ENCODE measurements around the gene OSTM1.
"Not testable (repeated sequence)": the region's sequence is repeated elsewhere in the genome, so short reads cannot be mapped to it uniquely, and the experiment has no call there.

OSTM1 gene

DNA sequence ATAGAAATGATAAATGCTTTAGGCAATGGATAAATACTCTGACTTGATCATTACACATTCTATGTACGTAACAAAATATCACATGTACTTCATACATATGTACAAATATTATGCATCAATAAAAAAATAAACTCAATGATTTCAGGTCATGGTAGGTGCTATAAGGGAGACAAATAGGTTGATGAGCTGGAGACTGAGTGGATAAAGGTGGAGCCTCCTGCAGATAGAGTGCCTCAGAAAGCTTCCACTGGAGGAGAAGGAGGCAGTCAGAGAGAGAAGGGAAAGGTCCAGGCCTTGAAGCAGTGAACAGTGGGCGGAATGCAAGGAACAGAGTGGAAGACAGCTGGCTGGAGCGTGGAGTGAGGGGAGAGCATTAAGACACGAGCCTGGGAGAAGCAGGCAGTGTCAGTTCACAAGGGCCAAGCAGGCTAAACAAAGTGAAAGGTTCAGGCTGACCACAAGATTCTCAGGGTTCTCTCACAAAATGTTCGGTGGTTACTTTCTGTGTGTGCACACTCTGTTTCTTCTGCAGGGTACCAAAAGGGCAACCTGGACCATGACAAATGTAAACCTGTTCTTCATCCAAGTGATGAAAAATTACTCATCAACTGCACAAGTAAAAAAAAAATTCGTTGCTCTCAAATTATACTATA is 60.6 kb downstream of the OSTM1 start:
- DNase-seq, result no peak

GRCh38 chr6:108009894-108010293 is 64.6 kb downstream of the OSTM1 start:
- no peak for DNase-seq

DNA sequence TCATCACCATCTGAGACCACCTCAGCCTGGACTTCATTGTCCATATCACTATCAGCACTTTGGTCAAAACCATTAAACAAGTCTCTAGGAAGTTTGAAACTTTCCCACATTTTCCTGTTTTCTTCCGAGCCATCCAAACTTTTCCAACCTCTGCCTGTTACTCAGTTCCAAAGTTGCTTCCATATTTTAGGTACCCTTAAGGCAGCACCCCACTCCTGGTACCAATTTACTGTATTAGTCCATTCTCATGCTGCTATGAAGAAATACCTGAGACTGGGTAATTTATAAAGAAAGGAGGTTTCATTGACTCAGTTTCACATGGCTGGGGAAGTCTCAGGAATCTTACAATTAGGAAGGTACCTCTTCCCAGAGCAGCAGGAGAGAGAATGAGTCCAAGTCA is 65.3 kb downstream of the OSTM1 start:
- not testable (repeated sequence) for DNase-seq

GRCh38 chr6:108008363-108008762 is 66.2 kb downstream of the OSTM1 start:
- no peak for DNase-seq

- no peak for DNase-seq
Observed at GRCh38 chr6:108005961-108006360, 68.6 kb downstream of the OSTM1 start.

DNA sequence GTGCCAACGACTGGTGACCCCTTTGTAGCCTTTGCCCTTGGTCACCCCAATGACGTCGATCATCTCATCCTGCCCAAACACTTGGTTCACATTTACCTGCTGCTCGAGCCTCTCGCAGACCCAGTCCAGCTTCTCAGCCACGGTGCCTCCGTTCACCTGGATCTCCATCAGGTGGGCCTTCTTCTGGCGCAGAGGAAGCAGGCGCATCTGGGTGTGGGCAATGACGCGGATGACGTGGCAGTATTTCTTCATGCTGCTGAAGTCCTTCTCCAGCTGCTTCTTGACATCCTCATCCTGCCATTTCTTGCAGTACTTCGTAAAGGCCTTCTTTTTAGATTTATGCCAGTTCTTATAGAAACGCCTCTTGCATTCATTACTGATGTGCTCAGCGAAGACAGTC is 69.7 kb downstream of the OSTM1 start:
- no peak for DNase-seq

DNA sequence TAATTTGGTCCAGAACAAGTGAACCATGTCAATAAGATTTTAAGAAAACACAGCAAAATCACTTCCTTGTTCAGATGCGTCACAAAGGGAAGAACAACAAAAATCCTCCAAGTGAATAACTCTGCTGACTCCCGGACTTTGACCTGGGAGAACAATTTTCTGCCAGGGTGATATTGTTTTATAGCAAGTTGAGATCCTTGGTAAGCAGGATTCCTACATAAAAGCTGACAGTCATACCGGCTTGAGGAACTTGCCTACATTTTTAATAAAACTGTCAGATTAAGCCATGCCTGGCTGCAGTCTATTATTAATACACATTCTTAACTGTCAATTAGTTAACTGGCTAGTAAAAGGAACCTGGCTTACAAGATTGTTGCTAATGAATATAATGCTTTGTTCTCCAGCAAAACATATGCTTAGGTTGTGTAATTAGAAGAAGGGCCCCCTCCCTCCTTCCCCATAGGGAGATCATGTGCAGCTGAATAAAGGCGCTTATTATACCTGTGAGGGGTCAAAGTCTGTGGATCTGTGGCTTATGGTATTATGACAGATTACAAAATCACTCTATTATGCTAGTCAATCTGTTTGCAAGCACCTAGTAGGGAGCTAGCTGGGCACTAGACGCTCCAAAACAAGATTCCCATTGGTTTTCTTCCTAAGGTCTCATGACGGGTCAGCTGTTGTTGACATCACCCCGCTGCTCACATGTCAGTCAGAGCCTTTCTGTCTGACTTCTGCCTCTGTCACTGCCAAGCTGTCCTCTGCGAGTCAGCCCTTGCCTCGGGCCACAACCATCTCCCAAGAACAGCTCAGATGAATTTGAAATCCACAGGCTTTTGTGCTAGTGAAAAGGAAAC is 71.9 kb downstream of the OSTM1 start:
- peak; percentile 3 to 63 for DNase-seq

DNA sequence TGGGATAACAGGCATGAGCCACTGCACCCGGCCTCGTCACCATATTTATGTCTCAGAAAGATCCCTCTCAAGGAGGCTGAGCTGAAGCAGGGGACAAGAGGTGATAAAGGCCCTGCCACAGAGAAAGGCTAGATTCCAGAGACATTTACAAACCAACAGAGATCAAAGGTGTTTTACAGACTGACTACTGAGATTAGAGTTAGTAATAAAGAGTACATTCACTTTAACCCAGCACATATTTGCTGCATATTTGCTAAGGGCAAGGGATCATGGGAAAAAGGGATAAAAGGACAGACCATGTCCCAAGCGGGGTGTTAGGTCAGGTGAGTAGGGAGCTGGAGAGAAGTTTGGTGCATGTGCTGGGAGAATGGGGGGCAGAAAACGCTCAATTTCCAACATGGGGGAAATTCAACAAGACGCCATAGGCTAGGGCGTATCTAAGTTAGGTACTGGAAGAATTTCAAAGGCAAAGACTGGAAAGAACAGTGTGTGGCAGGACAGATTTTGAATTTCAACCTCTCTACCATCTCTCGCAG is 72.8 kb downstream of the OSTM1 start:
- no peak for DNase-seq

GRCh38 chr6:108000259-108000658 is 74.3 kb downstream of the OSTM1 start:
- DNase-seq, result not testable (repeated sequence)

DNA sequence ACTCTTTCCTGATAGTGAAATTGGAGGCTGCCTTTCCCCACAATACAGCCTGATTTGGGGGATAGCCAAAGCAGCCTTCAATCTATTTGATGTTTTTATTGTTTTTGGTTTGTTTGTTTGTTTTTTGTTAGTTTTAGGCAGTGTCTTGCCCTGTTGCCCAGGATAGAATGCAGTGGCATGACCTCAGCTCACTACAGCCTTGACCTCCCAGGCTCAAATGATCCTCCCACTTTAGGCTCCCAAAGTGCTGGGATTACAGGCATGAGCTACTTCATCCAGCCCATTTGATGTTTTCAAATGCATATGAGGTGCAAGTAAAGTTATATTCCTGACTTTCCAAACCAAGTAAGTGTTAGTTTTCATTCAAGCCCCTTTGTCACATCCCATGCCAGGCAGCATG is 75.2 kb downstream of the OSTM1 start:
- no peak for DNase-seq

DNA sequence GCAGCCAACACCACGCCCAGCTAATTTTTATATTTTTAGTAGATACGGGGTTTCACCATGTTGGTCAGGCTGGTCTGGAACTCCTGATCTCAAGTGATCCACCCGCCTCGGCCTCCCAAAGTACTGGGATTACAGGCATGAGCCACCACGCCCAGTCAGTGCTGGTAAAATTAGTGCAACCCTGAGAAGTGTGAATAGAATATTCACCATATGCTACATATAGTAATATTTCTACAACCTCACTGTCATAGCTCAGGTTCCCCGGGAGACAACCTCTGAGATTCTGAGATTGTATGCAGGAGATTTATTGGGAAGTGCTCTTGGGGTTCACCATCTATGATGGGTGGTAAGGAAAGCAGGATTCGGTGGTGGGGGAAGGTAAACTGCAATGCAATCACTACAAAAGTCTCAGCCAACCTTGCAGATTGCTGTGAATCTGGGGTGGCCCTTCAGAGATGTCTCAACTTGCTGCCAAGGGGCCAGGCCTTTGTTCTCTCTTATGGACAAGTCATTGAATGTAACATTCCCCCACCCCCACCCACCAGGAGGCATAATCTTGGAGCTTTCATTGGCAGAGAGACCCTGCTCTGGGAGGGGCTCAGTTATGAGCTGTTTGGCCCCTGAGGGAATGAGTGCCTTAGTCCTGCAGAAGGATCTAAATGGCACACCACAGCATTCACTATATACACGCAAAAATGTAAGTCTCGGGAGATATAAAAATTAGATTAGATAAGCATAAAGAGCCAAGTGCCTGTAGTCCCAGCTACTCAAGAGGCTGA is 82.6 kb downstream of the OSTM1 start:
- DNase-seq, result no peak
